ENCODE measurements around the gene FAAP20. TPM values are rescaled to one million over a fixed set of nuclear protein-coding genes. Genes with fewer than 3 reads are reported as not detected.

FAAP20 gene
- total and polyA plus RNA-seq, 10 of the 15 experiments (the other 5 are each of a cell fraction or from before 2014, with no cell fraction given): 0.79 to 91.8 (median 20.9) TPM

- TF ChIP-seq, protein P1, sequence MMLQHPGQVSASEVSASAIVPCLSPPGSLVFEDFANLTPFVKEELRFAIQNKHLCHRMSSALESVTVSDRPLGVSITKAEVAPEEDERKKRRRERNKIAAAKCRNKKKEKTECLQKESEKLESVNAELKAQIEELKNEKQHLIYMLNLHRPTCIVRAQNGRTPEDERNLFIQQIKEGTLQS (IDR thresholded peaks at IDR 0.05; ENCODE audit: borderline replicate concordance, extremely low read depth, low read depth, low read length): no peak
These were observed 37.7 kb downstream of the FAAP20 start (continued) for GRCh38 chr1:2156866-2157265.

GRCh38 chr1:2155788-2156187 lies 38.8 kb downstream of the FAAP20 start:
- SMC1A ChIA-PET (ENCODE audit: uncharacterized antibody, unreplicated experiment): no interaction called here
- ATAC-seq (no peak), DNase-seq (ENCODE audit: low read depth, low spot score) (no peak), FAIRE-seq (no peak)
- no peak overlapping the region for H3K27ac ChIP-seq (ENCODE audit: control insufficient read depth, insufficient read depth)
- RAD21 ChIA-PET (ENCODE audit: unreplicated experiment): no interaction called here
- intact Hi-C loops (cut with micrococcal nuclease; ENCODE audit: unreplicated experiment): no loop called here
- no peaks in the 10 kb centered on the region for H4K20me1 ChIP-seq (ENCODE audit: control insufficient read depth, insufficient read depth)
- H3K4me1 ChIP-seq (ENCODE audit: control insufficient read depth, insufficient read depth, low read length): no peaks in the 10 kb centered on the region
- H3K36me3 ChIP-seq (ENCODE audit: control insufficient read depth in 2 of 2, insufficient read depth in 2 of 2, low read length in 1 of 2): no peaks in the 10 kb centered on the region
- H3K4me3 ChIP-seq: no peak overlapping the region
- no peaks in the 10 kb centered on the region for H3K79me2 ChIP-seq (ENCODE audit: control insufficient read depth, insufficient read depth, low read length)
- no peak overlapping the region for H3K9ac ChIP-seq (ENCODE audit: control insufficient read depth, insufficient read depth, low read length)
- no peaks in the 10 kb centered on the region for H3K9me3 ChIP-seq (replicated peaks; ENCODE audit: control insufficient read depth, insufficient read depth, low read length)
- WGBS (ENCODE audit: insufficient coverage, insufficient replicate concordance, low lambda C conversion rate, missing lambda C conversion rate): 73% methylated on average over 6 of the region's 6 CpGs
- no TSS peak for BruUV-seq (replicated peaks)
- no peak overlapping the region for H3K4me2 ChIP-seq (ENCODE audit: control insufficient read depth, insufficient read depth)
- CTCF ChIA-PET: no interaction called here
- in situ Hi-C loops (cut with MboI): loop anchor here (5.0 kb wide), 1 partner anchor 48 kb away; no protein-coding TSS in a partner anchor
- H3K27me3 ChIP-seq (replicated peaks in 1 of 2; ENCODE audit: control insufficient read depth in 2 of 2, insufficient read depth in 2 of 2, low read length in 1 of 2): no peaks in the 10 kb centered on the region
- H2AFZ ChIP-seq (ENCODE audit: control insufficient read depth, low read depth, low read length): no peak overlapping the region
- POLR2A ChIA-PET: no interaction called here
- TF ChIP-seq PAX8 (IDR thresholded peaks at IDR 0.05): no peak
- no peak for TF ChIP-seq SP1 (IDR thresholded peaks at IDR 0.05; ENCODE audit: low read depth, low read length)
- TF ChIP-seq KDM1A (IDR thresholded peaks at IDR 0.05; ENCODE audit: borderline replicate concordance): no peak
- TF ChIP-seq ZNF217 (IDR thresholded peaks at IDR 0.05): no peak
- no peak for TF ChIP-seq CTCF (IDR thresholded peaks at IDR 0.05 in 2 of 3, conservative IDR thresholded peaks at IDR 0.05 in 1 of 3; ENCODE audit: control insufficient read depth in 2 of 3, extremely low read depth in 1 of 3, insufficient read depth in 1 of 3, low read depth in 3 of 3, low read length in 3 of 3)
- TF ChIP-seq, protein P2, sequence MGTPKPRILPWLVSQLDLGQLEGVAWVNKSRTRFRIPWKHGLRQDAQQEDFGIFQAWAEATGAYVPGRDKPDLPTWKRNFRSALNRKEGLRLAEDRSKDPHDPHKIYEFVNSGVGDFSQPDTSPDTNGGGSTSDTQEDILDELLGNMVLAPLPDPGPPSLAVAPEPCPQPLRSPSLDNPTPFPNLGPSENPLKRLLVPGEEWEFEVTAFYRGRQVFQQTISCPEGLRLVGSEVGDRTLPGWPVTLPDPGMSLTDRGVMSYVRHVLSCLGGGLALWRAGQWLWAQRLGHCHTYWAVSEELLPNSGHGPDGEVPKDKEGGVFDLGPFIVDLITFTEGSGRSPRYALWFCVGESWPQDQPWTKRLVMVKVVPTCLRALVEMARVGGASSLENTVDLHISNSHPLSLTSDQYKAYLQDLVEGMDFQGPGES (IDR thresholded peaks at IDR 0.05): no peak
- no peak for TF ChIP-seq SMAD5 (IDR thresholded peaks at IDR 0.05; ENCODE audit: low read depth)
- no peak for TF ChIP-seq CREB1 (IDR thresholded peaks at IDR 0.05; ENCODE audit: low read depth)
- TF ChIP-seq SREBF1 (IDR thresholded peaks at IDR 0.05; ENCODE audit: low read length): no peak
- TF ChIP-seq SRF (IDR thresholded peaks at IDR 0.05; ENCODE audit: low read depth in 2 of 2, low read length in 2 of 2): no peak
- no peak for TF ChIP-seq MXI1 (IDR thresholded peaks at IDR 0.05; ENCODE audit: low read depth, low read length)
- TF ChIP-seq YBX1 (IDR thresholded peaks at IDR 0.05): no peak
- TF ChIP-seq MTA3 (IDR thresholded peaks at IDR 0.05; ENCODE audit: borderline replicate concordance, low read length): no peak
- no peak for TF ChIP-seq E4F1 (IDR thresholded peaks at IDR 0.05; ENCODE audit: borderline replicate concordance, partially characterized antibody)
- TF ChIP-seq ASH2L (IDR thresholded peaks at IDR 0.05; ENCODE audit: borderline replicate concordance, low read depth): no peak
- no peak for TF ChIP-seq POLR2AphosphoS5 (IDR thresholded peaks at IDR 0.05; ENCODE audit: low read length)
- TF ChIP-seq, protein P3, sequence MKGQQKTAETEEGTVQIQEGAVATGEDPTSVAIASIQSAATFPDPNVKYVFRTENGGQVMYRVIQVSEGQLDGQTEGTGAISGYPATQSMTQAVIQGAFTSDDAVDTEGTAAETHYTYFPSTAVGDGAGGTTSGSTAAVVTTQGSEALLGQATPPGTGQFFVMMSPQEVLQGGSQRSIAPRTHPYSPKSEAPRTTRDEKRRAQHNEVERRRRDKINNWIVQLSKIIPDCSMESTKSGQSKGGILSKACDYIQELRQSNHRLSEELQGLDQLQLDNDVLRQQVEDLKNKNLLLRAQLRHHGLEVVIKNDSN (IDR thresholded peaks at IDR 0.05; ENCODE audit: borderline replicate concordance, extremely low read length, insufficient read depth, low read depth, low read length): no peak

Data from GM12878 (cell line).